Mucosa of descending colon (tissue), 3 donors: ENCODE data around the gene SHISAL2A. TPM values are rescaled to one million over a fixed set of nuclear protein-coding genes. Genes with fewer than 3 reads are reported as not detected.

Experiments used
- ATAC-seq: fragments of 200-7000 bp; cut with Tn5 transposase; one replicate; pipeline ENCODE4 v1.9.1; 2020; ENCODE audit warnings: mild to moderate bottlenecking, moderate library complexity
- DNase-seq, 3 donors: peaks; one replicate each; pipeline ENCODE4 v3.0.0-alpha.2; 2020
- H3K36me3 ChIP-seq: fragments of 200-600 bp; one replicate; pipeline ENCODE4 v1.8.0; 2021; ENCODE audit warnings: low read depth, mild to moderate bottlenecking
- H3K4me1 ChIP-seq: fragments of 200-600 bp; one replicate; pipeline ENCODE4 v1.8.0; 2021; ENCODE audit warnings: low read depth, mild to moderate bottlenecking
- H3K4me3 ChIP-seq: fragments of 200-600 bp; one replicate; pipeline ENCODE4 v1.8.0; 2021; ENCODE audit warnings: mild to moderate bottlenecking
- H3K9me3 ChIP-seq: fragments of 200-600 bp; one replicate; pipeline ENCODE4 v1.8.0; 2021; ENCODE audit warnings: mild to moderate bottlenecking
- CTCF ChIP-seq: fragments of 200-600 bp; IDR thresholded peaks from one replicate; pipeline ENCODE4 v1.8.0; 2022; ENCODE audit warnings: antibody characterized with exemption, mild to moderate bottlenecking
- intact Hi-C, 2 donors: fragments of 100-400 bp; cut with DNase I in 1 of 2; cut with micrococcal nuclease in 1 of 2; formaldehyde crosslinking; loops; one replicate each; pipeline versions ENCODE4 v1.11.0 to v1.11.1; 2022; cut with DNase I, micrococcal nuclease
- total RNA-seq, 3 donors: library from RNA; stranded (reverse); fragmentation: NEBNext Ultra II Directional in 2 of 3; extraction: Animal tissue kit (Norgen Biotek cat#: 25700) in 2 of 3; gene quantifications; one replicate each; pipeline versions ENCODE4 v1.2.1 to v1.2.4, GENCODE V29; 2021 to 2023
- donor health status: DM: no; HTN: no; CAD: no; lungs with moderate emphysema.
- donor health status: DM: no; HTN: no; CAD: no.
- donor health status: DM: no; HTN: yes; CAD: no.

Gene SHISAL2A
- total RNA-seq, 3 donors from 2014 or later = 0.72 to 0.78 TPM; not detected in 1

GRCh38 chr1:52660807-52661206 is 27.8 kb downstream of the SHISAL2A start:
- no peak for DNase-seq
- Histone ChIP-seq H3K4me1 (no peaks in the 10 kb centered on the region), H3K9me3 (no peaks in the 10 kb centered on the region), H3K36me3 (no peaks in the 10 kb centered on the region), H3K4me3 (no peak overlapping the region)
- intact Hi-C loops = no loop called here
- ATAC-seq = no peak
- no peak for TF ChIP-seq CTCF

- no peaks in the 10 kb centered on the region for H3K4me1 ChIP-seq
- no peaks in the 10 kb centered on the region for H3K36me3 ChIP-seq
- DNase-seq (no peak), ATAC-seq (peak; percentile 34)
- no peak overlapping the region for H3K4me3 ChIP-seq
- no peaks in the 10 kb centered on the region for H3K9me3 ChIP-seq
- no peak for TF ChIP-seq CTCF
- intact Hi-C loops = no loop called here
These were observed 29.8 kb downstream of the SHISAL2A start for GRCh38 chr1:52662645-52663313.

- no peak for DNase-seq
- TF ChIP-seq CTCF = no peak
- no peak for ATAC-seq
These were observed 30.7 kb downstream of the SHISAL2A start for GRCh38 chr1:52663716-52664115.

GRCh38 chr1:52665006-52665941 is 32.3 kb downstream of the SHISAL2A start:
- Histone ChIP-seq H3K4me1 (no peaks in the 10 kb centered on the region), H3K4me3 (no peak overlapping the region), H3K9me3 (no peaks in the 10 kb centered on the region), H3K36me3 (no peaks in the 10 kb centered on the region)
- TF ChIP-seq CTCF = no peak
- no peak for ATAC-seq
- intact Hi-C loops = no loop called here
- no peak for DNase-seq

More at GRCh38 chr1:52663716-52664115, 30.7 kb downstream of the SHISAL2A start:
- Histone ChIP-seq H3K4me3 (no peak overlapping the region), H3K9me3 (no peaks in the 10 kb centered on the region), H3K4me1 (no peaks in the 10 kb centered on the region), H3K36me3 (no peaks in the 10 kb centered on the region)
- intact Hi-C loops = no loop called here

- DNase-seq (no peak), ATAC-seq (no peak)
- no peak overlapping the region for H3K4me3 ChIP-seq
- intact Hi-C loops = no loop called here
- no peaks in the 10 kb centered on the region for H3K4me1 ChIP-seq
- no peaks in the 10 kb centered on the region for H3K36me3 ChIP-seq
- no peaks in the 10 kb centered on the region for H3K9me3 ChIP-seq
- TF ChIP-seq CTCF = no peak
These were observed 34.3 kb downstream of the SHISAL2A start for GRCh38 chr1:52667290-52667689.
